Glutamatergic neuron (in vitro differentiated cells): ENCODE results near the gene GSTA5. TPM values are rescaled to one million over a fixed set of nuclear protein-coding genes. Genes with fewer than 3 reads are reported as not detected.
"Not testable (repeated sequence)": the region's sequence is repeated elsewhere in the genome, so short reads cannot be mapped to it uniquely, and the experiment has no call there.

Source experiments
- DNase-seq: peaks from one replicate; pipeline ENCODE4 v3.0.0; 2022
- H3K27ac Mint-ChIP-seq: one replicate; pipeline ENCODE4 v1.8.0; 2020; ENCODE audit warnings: mild to moderate bottlenecking, mixed read lengths, inconsistent platforms; ENCODE audit not compliant: unreplicated experiment
- H3K27me3 Mint-ChIP-seq: one replicate; pipeline ENCODE4 v1.8.0; 2020; ENCODE audit warnings: mild to moderate bottlenecking, moderate library complexity, mixed read lengths, inconsistent platforms; ENCODE audit not compliant: unreplicated experiment
- H3K36me3 Mint-ChIP-seq: one replicate; pipeline ENCODE4 v1.8.0; 2020; ENCODE audit warnings: mild to moderate bottlenecking, mixed read lengths, inconsistent platforms; ENCODE audit not compliant: unreplicated experiment
- H3K4me1 Mint-ChIP-seq: one replicate; pipeline ENCODE4 v1.8.0; 2020; ENCODE audit warnings: mild to moderate bottlenecking, low read depth, mixed read lengths, inconsistent platforms; ENCODE audit not compliant: unreplicated experiment
- H3K4me3 Mint-ChIP-seq: one replicate; pipeline ENCODE4 v1.8.0; 2020; ENCODE audit warnings: mild to moderate bottlenecking, mixed read lengths, inconsistent platforms; ENCODE audit not compliant: unreplicated experiment
- H3K9me3 Mint-ChIP-seq: one replicate; pipeline ENCODE4 v1.8.0; 2020; ENCODE audit warnings: mild to moderate bottlenecking, moderate library complexity, mixed read lengths, inconsistent platforms; ENCODE audit not compliant: unreplicated experiment
- total RNA-seq: library from RNA; stranded (reverse); fragmentation: NEBNext Ultra II Directional; extraction: Animal tissue kit (Norgen Biotek cat#: 25700); gene quantifications from one replicate; pipeline ENCODE4 v1.2.1, GENCODE V29; 2021; ENCODE audit not compliant: unreplicated experiment
- TF ChIP-seq, protein P1 (sequence below): fragments of 200-600 bp; sonication (generic); IDR thresholded peaks from one replicate; pipeline ENCODE4 v1.5.0; 2021; ENCODE audit not compliant: partially characterized antibody, unreplicated experiment

The GSTA5 gene
- total RNA-seq, 1 donor from 2014 or later, result not detected

DNA sequence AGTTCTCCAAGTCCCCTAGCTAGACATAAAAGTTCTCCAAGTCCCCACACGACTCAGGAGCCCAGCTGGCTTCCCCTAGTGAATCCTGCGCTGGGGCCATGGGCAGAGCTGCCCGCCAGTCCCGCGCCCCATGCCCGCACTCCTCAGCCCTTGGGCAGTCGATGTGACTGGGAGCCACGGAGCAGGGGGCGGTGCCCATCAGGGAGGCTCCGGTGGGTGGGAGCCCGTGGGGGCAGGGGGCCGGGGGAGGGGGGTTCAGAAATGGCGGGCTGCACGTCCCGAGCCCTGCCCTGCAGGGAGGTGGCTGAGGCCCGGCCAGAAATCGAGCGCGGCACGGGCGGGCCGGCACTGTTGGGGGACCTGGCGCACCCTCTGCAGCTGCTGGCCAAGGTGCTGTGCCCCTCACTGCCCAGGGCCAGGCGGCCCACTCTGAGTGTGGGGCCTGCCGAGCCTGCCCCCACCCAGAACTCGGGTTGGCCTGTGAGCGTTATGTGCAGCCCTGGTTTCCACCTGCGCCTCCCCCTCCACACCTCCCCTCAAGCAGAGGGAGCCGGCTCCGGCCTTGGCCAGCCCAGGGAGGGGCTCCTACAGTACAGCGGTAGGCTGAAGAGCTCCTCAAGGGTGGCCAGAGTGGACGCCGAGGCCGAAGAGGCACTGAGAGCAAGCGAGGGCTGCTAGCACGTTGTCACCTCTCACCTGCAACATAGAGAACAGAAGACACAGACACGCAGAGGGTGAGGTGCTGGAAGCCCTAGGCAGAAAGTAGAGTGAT lies 11.4 kb downstream of the GSTA5 start:
- Mint-ChIP-seq H3K27me3 (peaks cover 6% of the 10 kb centered on the region), H3K9me3 (no peaks in the 10 kb centered on the region), H3K4me3 (no peak overlapping the region), H3K36me3 (no peaks in the 10 kb centered on the region), H3K27ac (no peak overlapping the region), H3K4me1 (no peaks in the 10 kb centered on the region)
- DNase-seq, result no peak
- TF ChIP-seq, protein P1, sequence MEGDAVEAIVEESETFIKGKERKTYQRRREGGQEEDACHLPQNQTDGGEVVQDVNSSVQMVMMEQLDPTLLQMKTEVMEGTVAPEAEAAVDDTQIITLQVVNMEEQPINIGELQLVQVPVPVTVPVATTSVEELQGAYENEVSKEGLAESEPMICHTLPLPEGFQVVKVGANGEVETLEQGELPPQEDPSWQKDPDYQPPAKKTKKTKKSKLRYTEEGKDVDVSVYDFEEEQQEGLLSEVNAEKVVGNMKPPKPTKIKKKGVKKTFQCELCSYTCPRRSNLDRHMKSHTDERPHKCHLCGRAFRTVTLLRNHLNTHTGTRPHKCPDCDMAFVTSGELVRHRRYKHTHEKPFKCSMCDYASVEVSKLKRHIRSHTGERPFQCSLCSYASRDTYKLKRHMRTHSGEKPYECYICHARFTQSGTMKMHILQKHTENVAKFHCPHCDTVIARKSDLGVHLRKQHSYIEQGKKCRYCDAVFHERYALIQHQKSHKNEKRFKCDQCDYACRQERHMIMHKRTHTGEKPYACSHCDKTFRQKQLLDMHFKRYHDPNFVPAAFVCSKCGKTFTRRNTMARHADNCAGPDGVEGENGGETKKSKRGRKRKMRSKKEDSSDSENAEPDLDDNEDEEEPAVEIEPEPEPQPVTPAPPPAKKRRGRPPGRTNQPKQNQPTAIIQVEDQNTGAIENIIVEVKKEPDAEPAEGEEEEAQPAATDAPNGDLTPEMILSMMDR, result no peak

DNA sequence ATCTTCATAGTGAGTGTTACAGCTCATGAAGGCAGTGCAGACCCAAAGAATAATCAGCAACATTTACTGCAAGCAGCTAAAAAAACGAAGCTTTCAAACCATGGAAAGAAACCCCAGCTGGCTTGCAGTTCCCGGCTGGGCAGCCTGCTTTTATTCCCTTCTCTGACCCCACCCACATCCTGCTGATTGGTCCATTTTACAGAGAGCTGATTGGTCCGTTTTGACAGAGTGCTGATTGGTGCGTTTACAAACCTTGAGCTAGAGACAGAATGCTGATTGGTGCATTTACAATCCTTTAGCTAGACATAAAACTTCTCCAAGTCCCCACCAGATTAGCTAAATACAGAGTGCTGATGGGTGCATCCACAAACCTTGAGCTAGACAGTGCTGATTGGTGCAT lies 12.0 kb downstream of the GSTA5 start:
- H3K4me3 Mint-ChIP-seq, H3K27ac Mint-ChIP-seq, H3K27me3 Mint-ChIP-seq, H3K36me3 Mint-ChIP-seq, DNase-seq, H3K9me3 Mint-ChIP-seq, H3K4me1 Mint-ChIP-seq: not testable (repeated sequence)

DNA sequence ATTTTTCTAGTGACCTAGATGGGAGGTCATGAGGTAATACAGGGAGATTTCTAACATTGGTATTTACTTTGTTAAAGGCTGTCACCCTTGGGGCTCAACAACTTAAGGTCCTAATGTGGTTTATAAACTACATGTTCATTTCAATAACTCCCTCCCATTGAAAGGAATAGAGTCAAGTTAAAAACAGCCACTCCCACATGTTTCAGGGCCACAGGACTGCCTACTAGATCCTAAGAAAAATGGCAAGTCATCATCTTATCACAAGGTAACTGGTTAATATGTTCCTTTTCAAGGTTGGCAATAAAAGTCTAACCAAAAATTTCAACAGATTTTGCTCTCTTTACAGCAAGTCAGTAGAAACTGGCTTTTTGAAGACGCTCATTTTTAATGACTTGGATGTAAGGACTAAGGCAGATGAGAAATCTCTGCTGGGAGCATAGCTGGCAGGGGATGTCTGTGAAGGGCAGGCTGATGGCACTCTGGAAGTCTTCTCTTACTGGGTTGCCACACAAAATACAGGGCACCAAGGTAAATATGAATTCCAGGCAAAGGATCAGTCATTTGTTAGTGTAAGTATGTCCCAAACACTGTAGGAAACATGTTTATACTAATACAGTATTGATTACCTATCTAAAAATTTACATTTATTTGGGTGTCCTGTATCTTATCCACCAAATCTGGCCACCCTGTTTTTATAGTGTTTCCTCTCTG lies 13.4 kb downstream of the GSTA5 start:
- peaks cover 10% of the 10 kb centered on the region for H3K27me3 Mint-ChIP-seq
- not testable (repeated sequence) for H3K9me3 Mint-ChIP-seq, H3K4me1 Mint-ChIP-seq, DNase-seq, H3K27ac Mint-ChIP-seq, H3K36me3 Mint-ChIP-seq, H3K4me3 Mint-ChIP-seq

DNA sequence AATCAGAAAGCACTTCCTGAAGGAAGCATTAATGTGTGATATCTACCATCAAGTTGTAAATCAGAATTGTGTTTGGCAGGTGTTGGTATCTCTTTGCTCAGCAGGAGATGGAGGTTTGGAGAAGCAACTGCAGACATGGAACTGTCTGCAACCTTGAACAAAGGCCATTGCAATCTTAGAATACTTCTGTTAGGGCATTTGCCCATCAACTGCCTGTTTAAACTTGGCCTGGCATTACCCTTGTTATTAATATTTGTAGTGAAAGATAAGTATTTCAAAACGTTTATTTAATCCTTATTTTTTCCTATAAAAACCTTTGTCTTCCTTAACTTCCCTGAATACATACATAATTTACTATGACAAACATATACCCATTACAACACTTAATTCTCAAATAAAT lies 14.1 kb downstream of the GSTA5 start:
- TF ChIP-seq, protein P1, result no peak
- no peaks in the 10 kb centered on the region for H3K36me3 Mint-ChIP-seq
- H3K27ac Mint-ChIP-seq, result peak overlapping the region; percentile 59
- peaks cover 10% of the 10 kb centered on the region for H3K27me3 Mint-ChIP-seq
- DNase-seq, result no peak
- no peaks in the 10 kb centered on the region for H3K4me1 Mint-ChIP-seq
- no peak overlapping the region for H3K4me3 Mint-ChIP-seq
- no peaks in the 10 kb centered on the region for H3K9me3 Mint-ChIP-seq

DNA sequence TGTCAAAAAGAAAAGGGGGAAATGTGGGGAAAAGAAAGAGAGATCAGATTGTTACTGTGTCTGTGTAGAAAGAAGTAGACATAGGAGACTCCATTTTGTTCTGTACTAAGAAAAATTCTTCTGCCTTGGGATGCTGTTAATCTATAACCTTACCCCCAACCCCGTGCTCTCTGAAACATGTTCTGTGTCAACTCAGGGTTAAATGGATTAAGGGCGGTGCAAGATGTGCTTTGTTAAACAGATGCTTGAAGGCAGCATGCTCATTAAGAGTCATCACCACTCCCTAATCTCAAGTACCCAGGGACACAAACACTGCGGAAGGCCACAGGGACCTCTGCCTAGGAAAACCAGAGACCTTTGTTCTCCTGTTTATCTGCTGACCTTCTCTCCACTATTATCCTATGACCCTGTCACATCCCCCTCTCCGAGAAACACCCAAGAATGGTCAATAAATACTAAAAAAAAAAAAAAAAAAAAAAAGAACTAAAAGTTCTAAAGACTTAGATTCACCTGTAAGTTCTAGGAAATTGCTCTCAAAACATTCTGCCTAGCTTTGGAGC lies 14.6 kb downstream of the GSTA5 start:
- not testable (repeated sequence) for H3K4me1 Mint-ChIP-seq, H3K4me3 Mint-ChIP-seq, DNase-seq, H3K36me3 Mint-ChIP-seq, H3K9me3 Mint-ChIP-seq
- Mint-ChIP-seq H3K27ac (peak overlapping the region; percentile 78), H3K27me3 (peaks cover 10% of the 10 kb centered on the region)

DNA sequence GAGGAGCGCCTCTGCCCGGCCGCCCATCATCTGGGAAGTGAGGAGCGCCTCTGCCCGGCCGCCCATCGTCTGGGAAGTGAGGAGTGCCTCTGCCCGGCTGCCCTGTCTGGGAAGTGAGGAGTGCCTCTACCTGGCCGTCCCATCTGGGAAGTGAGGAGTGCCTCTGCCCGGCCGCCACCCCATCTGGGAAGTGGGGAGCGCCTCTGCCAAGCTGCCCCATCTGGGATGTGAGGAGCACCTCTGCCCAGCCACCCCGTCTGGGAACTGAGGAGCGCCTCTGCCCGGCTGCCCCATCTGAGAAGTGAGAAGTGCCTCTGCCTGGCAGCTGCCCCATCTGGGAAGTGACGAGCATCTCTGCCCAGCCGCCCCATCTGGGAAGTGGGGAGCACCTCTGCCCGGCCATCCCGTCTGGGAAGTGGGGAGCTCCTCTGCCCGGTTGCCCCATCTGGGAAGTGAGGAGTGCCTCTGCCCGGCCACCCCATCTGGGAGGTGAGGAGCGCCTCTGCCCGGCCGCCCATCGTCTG lies 15.3 kb downstream of the GSTA5 start:
- H3K4me1 Mint-ChIP-seq, H3K9me3 Mint-ChIP-seq, DNase-seq, H3K4me3 Mint-ChIP-seq, H3K36me3 Mint-ChIP-seq: not testable (repeated sequence)
- Mint-ChIP-seq H3K27ac (peak overlapping the region; percentile 78), H3K27me3 (peaks cover 10% of the 10 kb centered on the region)
